Measurements from ENCODE around the gene ZNRF2. TPM values are rescaled to one million over a fixed set of nuclear protein-coding genes. Genes with fewer than 3 reads are reported as not detected.

Gene ZNRF2
- total RNA-seq, 4 donors from 2014 or later = 44.2 to 57.4 (median 48.0) TPM

DNA sequence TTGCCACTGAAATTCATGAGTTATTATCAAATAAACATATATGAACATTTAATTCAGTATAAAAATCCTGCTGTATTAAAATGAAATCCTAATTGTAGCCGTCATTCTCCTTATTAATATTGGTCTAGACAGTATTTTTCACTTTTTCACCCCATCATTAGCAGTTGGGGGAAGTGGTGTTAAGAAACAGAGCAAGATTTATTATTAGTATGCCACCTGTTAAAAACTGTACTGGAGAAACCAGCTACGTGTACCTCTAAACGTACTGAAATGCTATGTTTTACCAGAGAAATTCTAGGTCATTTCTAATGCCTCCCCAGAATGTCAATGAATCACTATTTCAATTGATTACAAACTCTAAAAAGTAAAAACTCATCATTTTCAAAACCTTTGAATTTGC is 9.8 kb upstream of the ZNRF2 start:
- no peak for DNase-seq
- no peak for TF ChIP-seq CTCF (IDR thresholded peaks at IDR 0.05)
- TF ChIP-seq POLR2A (IDR thresholded peaks at IDR 0.05) = no peak
- 90 to 92% methylated on average over 3 of the region's 3 CpGs for WGBS, 2 donors
- intact Hi-C loops (cut with DNase I) = loop anchor here (5.0 to 10.0 kb wide), 3 partner anchors 100 to 293 kb away; no protein-coding TSS in a partner anchor
- Histone ChIP-seq H3K4me3 (replicated peaks in 1 of 3) (no peak overlapping the region), H3K4me1 (peaks cover 5 to 7% of the 10 kb centered on the region in 2 donors), H3K27ac (no peak overlapping the region), H3K36me3 (no peaks in the 10 kb centered on the region), H3K9me3 (no peaks in the 10 kb centered on the region), H3K27me3 (no peaks in the 10 kb centered on the region)

DNA sequence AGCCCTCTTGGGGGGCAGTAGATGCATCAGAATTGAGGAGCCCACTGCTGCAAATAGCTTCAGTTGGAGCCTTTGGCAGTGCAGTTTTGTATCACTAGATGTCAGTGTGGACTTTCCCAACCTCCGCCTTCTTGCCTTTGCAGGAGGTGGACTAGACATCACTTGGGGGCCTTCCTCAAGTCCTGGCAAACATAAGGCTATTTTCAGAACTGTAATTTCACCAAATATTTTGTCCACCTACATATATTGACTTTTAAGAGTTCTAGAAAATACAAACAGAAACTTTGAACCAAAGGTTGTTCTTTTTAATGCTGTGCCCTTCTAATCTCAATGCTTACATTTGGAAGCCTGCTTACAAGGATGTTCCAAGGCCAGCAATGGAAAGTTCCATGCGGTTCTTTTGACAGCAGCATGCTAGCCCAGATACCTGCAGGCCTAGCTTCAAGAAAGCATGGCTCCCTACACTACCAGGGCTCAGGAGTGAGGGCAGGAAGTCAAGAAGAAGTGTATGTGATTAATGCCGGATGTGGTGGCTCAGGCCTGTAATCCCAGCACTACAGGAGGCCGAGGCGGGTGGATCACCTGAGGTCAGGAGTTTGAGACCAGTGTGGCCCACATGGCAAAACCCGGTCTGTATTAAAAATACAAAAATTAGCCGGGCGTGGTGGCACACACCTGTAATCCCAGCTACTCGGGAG is 8.0 kb upstream of the ZNRF2 start:
- intact Hi-C loops (cut with DNase I) = loop anchor here (10.0 kb wide), 2 partner anchors 102 to 128 kb away; no protein-coding TSS in a partner anchor

DNA sequence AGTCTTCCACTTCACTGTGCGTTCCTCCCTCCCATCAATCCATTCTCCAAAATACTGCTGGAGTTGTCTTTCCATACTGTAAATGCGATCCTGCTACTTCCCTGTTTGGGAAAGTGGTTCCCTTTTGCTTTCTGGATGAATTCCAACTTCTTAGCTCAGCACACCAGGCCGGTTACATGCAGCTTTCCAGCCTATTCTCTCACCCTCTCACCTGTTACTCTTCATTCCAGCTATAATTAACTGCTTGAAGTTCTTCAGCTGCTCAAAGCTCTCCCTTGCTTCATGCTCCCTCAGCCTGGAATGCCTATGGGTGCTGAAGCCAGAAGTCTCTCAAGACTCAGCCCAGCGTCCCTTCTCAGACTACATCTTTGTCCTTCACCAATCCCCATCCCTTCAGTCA is 6.0 kb upstream of the ZNRF2 start:
- peak; percentile 28 to 35 for DNase-seq
- 35 to 42% methylated on average over 4 of the region's 4 CpGs for WGBS, 2 donors
- peak overlapping the region in 1 of 3 donors; percentile 31 for H3K27ac ChIP-seq
- intact Hi-C loops (cut with DNase I) = loop anchor here (10.0 kb wide), 2 partner anchors 104 to 126 kb away; no protein-coding TSS in a partner anchor
- H3K27me3 ChIP-seq = no peaks in the 10 kb centered on the region
- H3K4me1 ChIP-seq = peaks cover 0 to 7% of the 10 kb centered on the region in 2 donors
- H3K36me3 ChIP-seq = no peaks in the 10 kb centered on the region
- no peaks in the 10 kb centered on the region for H3K9me3 ChIP-seq
- H3K4me3 ChIP-seq (replicated peaks in 1 of 3) = no peak overlapping the region
- no peak for TF ChIP-seq POLR2A (IDR thresholded peaks at IDR 0.05)
- no peak for TF ChIP-seq CTCF (IDR thresholded peaks at IDR 0.05)

More for the DNA sequence above, 8.0 kb upstream of the ZNRF2 start:
- DNase-seq = peak; percentile 28 to 43
- H3K9me3 ChIP-seq = no peaks in the 10 kb centered on the region
- WGBS, 2 donors = 89 to 91% methylated on average over 9 of the region's 9 CpGs
- H3K4me3 ChIP-seq (replicated peaks in 1 of 3) = no peak overlapping the region
- H3K36me3 ChIP-seq = no peaks in the 10 kb centered on the region
- H3K4me1 ChIP-seq = peaks cover 0 to 7% of the 10 kb centered on the region in 2 donors
- H3K27ac ChIP-seq = no peak overlapping the region
- H3K27me3 ChIP-seq = no peaks in the 10 kb centered on the region
- TF ChIP-seq CTCF (IDR thresholded peaks at IDR 0.05) (peak in 5 of 6 experiments; percentile 20 to 61 (median 51)), POLR2A (IDR thresholded peaks at IDR 0.05) (no peak)

DNA sequence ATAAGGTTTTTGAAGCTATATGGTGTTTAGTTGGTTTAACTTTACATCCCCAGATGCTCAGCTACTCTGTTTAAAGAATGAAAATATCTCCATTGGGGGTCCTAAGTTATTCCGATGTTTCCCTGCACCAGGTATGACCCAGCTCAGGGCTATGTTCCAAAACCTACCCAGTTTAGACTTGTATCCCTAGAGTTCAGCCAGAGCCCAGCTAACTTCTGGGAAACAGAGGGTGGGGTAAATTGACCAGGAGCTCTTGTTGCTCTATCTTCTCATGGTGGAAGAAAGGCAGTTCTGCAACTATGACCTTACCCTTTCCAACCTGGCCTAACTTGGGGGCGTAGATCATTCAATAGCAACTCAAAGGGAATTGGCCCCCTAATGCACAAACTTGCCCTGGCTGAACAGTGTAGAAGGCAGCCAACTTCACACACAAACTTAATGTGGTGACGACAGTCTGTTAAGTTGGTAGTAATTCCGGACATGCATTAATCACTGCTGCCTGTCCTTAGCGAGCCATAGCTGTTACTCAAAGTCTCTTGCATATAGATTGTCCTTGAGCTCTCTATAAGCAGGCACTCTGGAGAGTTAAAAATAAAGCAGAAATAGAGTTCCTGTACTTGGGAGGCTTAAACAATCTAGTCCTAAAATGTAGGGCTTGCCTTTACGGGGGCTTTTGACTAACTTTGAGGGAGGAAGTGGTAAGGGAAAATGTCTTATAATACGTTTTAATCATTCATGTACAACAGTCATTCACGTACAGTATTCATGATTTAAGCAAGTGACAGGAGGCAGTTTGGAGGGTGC is 5.3 kb upstream of the ZNRF2 start:
- Histone ChIP-seq H3K4me3 (replicated peaks in 1 of 3) (no peak overlapping the region), H3K36me3 (no peaks in the 10 kb centered on the region), H3K4me1 (peaks cover 0 to 12% of the 10 kb centered on the region in 2 donors), H3K27me3 (no peaks in the 10 kb centered on the region), H3K9me3 (no peaks in the 10 kb centered on the region), H3K27ac (peak overlapping the region in 1 of 3 donors; percentile 31)
- intact Hi-C loops (cut with DNase I) = loop anchor here (10.0 kb wide), 2 partner anchors 104 to 126 kb away; no protein-coding TSS in a partner anchor
- 84 to 85% methylated on average over 8 of the region's 8 CpGs for WGBS, 2 donors
- DNase-seq = no peak
- TF ChIP-seq POLR2A (IDR thresholded peaks at IDR 0.05) (no peak), CTCF (IDR thresholded peaks at IDR 0.05) (no peak)

DNA sequence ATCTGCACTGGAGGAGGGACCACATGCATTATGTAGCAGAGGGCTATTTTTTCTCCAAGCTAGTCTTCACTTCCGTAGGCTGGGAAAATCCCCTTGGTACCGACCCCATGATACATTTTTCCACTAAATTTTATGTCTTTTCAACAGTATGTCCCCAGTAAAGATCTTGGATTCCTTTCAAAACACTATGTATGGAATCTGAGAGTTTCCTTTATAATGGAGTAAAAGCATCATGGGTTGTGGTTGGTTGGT is 4.8 kb upstream of the ZNRF2 start:
- no peak for TF ChIP-seq CTCF (IDR thresholded peaks at IDR 0.05)
- no peak for TF ChIP-seq POLR2A (IDR thresholded peaks at IDR 0.05)
- 65 to 77% methylated on average over 2 of the region's 2 CpGs for WGBS, 2 donors
- Histone ChIP-seq H3K27me3 (no peaks in the 10 kb centered on the region), H3K27ac (no peak overlapping the region), H3K4me1 (peaks cover 0 to 12% of the 10 kb centered on the region in 2 donors), H3K36me3 (no peaks in the 10 kb centered on the region), H3K4me3 (replicated peaks in 1 of 3) (no peak overlapping the region), H3K9me3 (no peaks in the 10 kb centered on the region)
- intact Hi-C loops (cut with DNase I) = loop anchor here (10.0 kb wide), 2 partner anchors 105 to 125 kb away; no protein-coding TSS in a partner anchor
- no peak for DNase-seq

All from thyroid gland (tissue), 4 donors.